Lower leg skin (tissue), 3 donors: ENCODE data around the gene PDGFC.

Source experiments
- POLR2A ChIP-seq, 2 donors: fragments of 450-650 bp; IDR thresholded peaks; one replicate each; pipeline ENCODE4 v1.6.1; 2016 to 2017; ENCODE audit warnings: antibody characterized with exemption in 2 of 2, mild to moderate bottlenecking in 1 of 2, moderate library complexity in 1 of 2
- TF ChIP-seq, protein P1 (sequence below), 3 donors: fragments of 450-650 bp; IDR thresholded peaks; one replicate each; pipeline ENCODE4 v1.5.1; 2016; ENCODE audit warnings: antibody characterized with exemption in 3 of 3, mild to moderate bottlenecking in 3 of 3, moderate library complexity in 2 of 3

DNA sequence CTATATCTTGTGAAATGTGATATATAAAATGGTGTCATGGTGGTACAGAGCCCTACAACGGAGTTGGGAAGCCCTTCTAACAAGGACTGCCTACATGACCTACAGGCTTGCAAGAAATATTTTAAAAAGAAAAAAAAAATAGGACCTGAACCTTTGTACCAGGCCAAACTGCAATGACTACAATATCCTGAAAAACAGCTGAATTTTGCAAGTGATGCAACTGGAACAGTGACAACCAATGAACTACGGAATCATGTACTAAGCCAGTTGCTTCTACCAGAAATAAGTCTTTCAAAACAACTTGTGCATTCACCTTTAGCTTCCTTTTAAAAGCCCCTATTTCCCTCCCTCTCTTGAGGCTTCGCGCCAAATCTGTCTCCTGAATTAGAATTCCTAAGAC lies 58.4 kb downstream of the PDGFC start:
- TF ChIP-seq, protein P1, sequence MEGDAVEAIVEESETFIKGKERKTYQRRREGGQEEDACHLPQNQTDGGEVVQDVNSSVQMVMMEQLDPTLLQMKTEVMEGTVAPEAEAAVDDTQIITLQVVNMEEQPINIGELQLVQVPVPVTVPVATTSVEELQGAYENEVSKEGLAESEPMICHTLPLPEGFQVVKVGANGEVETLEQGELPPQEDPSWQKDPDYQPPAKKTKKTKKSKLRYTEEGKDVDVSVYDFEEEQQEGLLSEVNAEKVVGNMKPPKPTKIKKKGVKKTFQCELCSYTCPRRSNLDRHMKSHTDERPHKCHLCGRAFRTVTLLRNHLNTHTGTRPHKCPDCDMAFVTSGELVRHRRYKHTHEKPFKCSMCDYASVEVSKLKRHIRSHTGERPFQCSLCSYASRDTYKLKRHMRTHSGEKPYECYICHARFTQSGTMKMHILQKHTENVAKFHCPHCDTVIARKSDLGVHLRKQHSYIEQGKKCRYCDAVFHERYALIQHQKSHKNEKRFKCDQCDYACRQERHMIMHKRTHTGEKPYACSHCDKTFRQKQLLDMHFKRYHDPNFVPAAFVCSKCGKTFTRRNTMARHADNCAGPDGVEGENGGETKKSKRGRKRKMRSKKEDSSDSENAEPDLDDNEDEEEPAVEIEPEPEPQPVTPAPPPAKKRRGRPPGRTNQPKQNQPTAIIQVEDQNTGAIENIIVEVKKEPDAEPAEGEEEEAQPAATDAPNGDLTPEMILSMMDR (IDR thresholded peaks at IDR 0.05): no peak
- TF ChIP-seq POLR2A (IDR thresholded peaks at IDR 0.05): no peak
